ENCODE measurements around the gene COPRS. TPM values are rescaled to one million over a fixed set of nuclear protein-coding genes. Genes with fewer than 3 reads are reported as not detected.

Gene COPRS
- total RNA-seq, 1 donor from 2014 or later, result 44.7 TPM

- DNase-seq (no peak), ATAC-seq (no peak)
- Histone ChIP-seq H3K36me3 (peaks cover 40% of the 10 kb centered on the region), H3K4me1 (peaks cover 15% of the 10 kb centered on the region), H3K27me3 (no peaks in the 10 kb centered on the region), H3K9me3 (no peaks in the 10 kb centered on the region), H3K4me3 (peak overlapping the region; percentile 97), H3K27ac (peak overlapping the region; percentile 77)
- intact Hi-C loops (cut with DNase I), result no loop called here
- TF ChIP-seq CTCF (IDR thresholded peaks at IDR 0.05), result no peak
Measured at GRCh38 chr17:31900877-31901276, 41.8 kb upstream of the COPRS start.

DNA sequence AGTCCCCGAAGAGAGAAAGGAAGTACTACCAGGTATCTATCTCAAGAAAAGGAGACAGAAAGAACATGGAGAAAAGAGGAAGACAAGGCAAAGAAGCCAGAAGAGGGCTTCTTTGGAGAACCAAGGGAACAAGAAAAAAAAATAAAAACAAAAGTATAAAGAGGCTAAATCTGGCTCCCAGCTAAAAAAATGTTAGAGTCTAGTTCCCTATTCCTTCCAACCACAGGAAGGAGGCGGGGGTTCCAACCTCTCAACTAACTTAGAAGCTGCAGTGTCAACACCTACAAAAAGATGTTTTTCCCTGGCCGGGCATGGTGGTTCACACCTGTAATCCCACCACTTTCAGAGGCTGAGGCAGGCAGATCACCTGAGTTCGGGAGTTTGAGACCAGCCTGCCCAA lies 29.1 kb upstream of the COPRS start:
- DNase-seq (no peak), ATAC-seq (peak; percentile 64)
- no peaks in the 10 kb centered on the region for H3K27me3 ChIP-seq
- no peak overlapping the region for H3K4me3 ChIP-seq
- no peak for TF ChIP-seq CTCF (IDR thresholded peaks at IDR 0.05)
- H3K36me3 ChIP-seq, result peaks cover 93% of the 10 kb centered on the region
- H3K9me3 ChIP-seq, result no peaks in the 10 kb centered on the region
- H3K4me1 ChIP-seq, result no peaks in the 10 kb centered on the region
- intact Hi-C loops (cut with DNase I), result no loop called here
- H3K27ac ChIP-seq, result no peak overlapping the region

DNA sequence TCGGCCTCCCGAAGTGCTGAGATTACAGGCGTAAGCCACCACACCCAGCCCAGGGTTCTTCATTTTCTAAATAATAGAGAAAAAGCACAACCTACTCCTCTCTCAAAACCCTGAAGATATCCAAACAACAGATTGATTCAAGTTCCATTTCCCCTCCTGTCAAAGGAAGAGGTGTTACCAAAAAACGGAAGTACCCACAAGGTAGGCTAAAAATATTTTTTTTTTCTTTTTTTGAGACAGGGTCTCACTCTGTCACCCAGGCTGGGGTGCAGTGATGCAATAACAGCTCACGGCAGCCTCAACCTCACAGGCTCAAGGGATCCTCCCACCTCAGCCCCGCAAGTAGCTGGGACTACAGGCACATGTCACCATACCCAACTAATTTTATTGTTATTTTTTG lies 23.5 kb upstream of the COPRS start:
- Histone ChIP-seq H3K27me3 (no peaks in the 10 kb centered on the region), H3K4me3 (no peak overlapping the region), H3K27ac (no peak overlapping the region), H3K9me3 (no peaks in the 10 kb centered on the region), H3K4me1 (no peaks in the 10 kb centered on the region), H3K36me3 (peaks cover 97% of the 10 kb centered on the region)
- ATAC-seq, result no peak
- no peak for DNase-seq
- intact Hi-C loops (cut with DNase I), result no loop called here
- no peak for TF ChIP-seq CTCF (IDR thresholded peaks at IDR 0.05)

DNA sequence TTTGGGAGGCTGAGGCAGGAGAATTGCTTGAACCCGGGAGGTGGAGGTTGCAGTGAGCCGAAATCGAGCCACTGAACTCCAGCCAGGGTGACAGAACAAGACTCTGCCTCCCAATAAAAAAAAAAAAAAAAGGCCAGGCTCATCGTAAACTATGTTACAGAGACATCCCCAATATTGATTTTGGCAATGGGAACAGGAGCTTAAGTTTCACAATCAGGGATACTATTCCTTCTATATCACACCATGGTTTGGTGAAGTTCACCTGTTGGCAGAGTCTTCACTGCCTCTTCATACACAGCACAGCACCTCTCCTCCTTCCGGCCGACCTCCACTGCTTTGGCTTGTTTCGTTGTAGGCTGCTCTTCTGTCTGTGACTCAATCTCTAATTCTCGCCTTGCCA lies 21.3 kb upstream of the COPRS start:
- DNase-seq (no peak), ATAC-seq (no peak)
- Histone ChIP-seq H3K27me3 (no peaks in the 10 kb centered on the region), H3K4me1 (no peaks in the 10 kb centered on the region), H3K27ac (no peak overlapping the region), H3K36me3 (peaks cover 96% of the 10 kb centered on the region), H3K4me3 (no peak overlapping the region), H3K9me3 (no peaks in the 10 kb centered on the region)
- TF ChIP-seq CTCF (IDR thresholded peaks at IDR 0.05), result no peak
- intact Hi-C loops (cut with DNase I), result no loop called here

DNA sequence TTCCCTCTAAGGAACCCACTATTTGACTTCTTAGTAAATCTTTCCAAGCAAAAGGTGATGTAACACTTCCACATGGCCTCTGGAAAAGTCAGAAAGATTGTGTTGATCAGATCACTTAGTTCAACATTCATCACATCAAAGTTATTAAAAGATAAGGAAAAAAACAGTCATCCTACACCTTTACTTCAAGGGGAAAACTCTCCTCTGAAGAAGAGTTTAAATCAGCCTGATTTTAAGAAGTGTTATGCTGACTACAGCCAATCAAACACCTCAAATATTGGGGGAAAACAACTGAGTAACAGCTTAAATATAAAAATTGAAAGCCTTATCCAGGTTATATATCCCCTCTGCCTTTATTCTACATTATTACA lies 19.6 kb upstream of the COPRS start:
- H3K27me3 ChIP-seq, result no peaks in the 10 kb centered on the region
- intact Hi-C loops (cut with DNase I), result no loop called here
- peaks cover 97% of the 10 kb centered on the region for H3K36me3 ChIP-seq
- H3K4me3 ChIP-seq, result no peak overlapping the region
- ATAC-seq (no peak), DNase-seq (no peak)
- no peak overlapping the region for H3K27ac ChIP-seq
- H3K4me1 ChIP-seq, result no peaks in the 10 kb centered on the region
- H3K9me3 ChIP-seq, result no peaks in the 10 kb centered on the region
- TF ChIP-seq CTCF (IDR thresholded peaks at IDR 0.05), result no peak
